ENCODE measurements around the gene ZNF526. TPM values are rescaled to one million over a fixed set of nuclear protein-coding genes. Genes with fewer than 3 reads are reported as not detected.
A peak's percentile ranks its signal among the peaks of the same experiment; 100 is the strongest.

ZNF526 gene, protein sequence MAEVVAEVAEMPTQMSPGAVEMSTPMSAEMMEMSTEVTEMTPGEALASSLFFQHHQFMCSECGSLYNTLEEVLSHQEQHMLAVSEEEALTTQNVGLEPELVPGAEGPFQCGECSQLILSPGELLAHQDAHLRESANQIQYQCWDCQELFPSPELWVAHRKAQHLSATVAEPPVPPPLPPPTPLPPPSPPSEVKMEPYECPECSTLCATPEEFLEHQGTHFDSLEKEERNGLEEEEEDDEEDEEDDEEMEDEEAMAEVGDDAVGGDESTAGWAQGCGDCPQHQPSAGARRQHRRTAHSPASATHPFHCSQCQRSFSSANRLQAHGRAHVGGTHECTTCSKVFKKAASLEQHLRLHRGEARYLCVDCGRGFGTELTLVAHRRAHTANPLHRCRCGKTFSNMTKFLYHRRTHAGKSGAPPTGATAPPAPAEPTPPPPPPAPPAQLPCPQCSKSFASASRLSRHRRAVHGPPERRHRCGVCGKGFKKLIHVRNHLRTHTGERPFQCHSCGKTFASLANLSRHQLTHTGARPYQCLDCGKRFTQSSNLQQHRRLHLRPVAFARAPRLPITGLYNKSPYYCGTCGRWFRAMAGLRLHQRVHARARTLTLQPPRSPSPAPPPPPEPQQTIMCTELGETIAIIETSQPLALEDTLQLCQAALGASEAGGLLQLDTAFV
- total RNA-seq (19.0 and 21.3 TPM in 2 replicates), polyA plus RNA-seq (2.9 and 4.9 TPM in 2 replicates), polyA minus RNA-seq (11.3 and 13.8 TPM in 2 replicates)
- 5.2 TPM for total RNA-seq (2013)

DNA sequence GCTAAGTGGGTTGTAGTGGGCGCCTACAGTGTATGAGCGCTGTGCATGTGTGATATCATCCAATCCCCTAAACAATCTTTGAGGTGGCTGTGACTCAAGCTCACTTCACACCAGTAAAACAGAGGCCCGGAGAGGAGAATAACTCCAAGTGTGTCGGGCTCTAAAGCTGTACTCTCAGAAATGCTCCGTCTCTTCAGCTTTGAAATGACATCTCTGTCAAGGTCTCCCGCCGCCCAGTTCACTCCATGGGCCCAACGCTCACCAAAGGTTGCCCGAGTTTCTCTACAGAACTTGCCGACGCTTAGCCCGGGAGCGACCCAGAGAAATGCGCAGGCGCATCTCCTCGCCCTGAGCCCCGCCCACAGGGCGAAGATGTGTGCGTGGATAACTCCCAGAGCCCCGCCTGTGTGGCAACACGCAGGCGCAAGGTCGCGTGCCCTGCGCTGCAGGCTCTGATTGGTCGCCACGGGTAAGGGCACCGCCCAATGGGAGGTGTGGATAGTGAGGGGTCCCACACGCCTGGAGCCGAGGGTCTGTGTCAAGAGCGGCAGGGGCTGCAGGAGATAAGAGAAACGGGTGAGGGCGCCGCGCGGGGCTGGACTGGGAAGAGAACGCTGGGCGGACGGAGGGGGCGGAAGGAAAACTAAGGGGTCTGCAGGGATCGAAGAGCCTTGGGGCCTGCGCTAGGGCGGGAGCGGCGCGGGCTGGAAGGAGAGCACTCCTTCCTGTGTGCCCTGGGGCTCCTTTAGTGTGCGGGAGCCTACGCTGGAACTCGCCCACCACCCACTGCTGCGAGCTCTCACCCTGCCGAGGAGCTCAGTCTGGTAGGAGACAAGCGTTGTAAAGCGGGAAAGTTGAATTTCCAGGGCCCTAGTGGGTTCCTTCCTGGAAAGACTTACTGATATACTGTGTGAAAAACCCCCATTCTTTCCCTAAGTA is at the start of gene ZNF526:
ZNF526 (plus strand) TSS at position 501 of the 939 bp plus-strand sequence. CDS start 4,092 bp downstream, outside the sequence.
- TF ChIP-seq, protein P1, sequence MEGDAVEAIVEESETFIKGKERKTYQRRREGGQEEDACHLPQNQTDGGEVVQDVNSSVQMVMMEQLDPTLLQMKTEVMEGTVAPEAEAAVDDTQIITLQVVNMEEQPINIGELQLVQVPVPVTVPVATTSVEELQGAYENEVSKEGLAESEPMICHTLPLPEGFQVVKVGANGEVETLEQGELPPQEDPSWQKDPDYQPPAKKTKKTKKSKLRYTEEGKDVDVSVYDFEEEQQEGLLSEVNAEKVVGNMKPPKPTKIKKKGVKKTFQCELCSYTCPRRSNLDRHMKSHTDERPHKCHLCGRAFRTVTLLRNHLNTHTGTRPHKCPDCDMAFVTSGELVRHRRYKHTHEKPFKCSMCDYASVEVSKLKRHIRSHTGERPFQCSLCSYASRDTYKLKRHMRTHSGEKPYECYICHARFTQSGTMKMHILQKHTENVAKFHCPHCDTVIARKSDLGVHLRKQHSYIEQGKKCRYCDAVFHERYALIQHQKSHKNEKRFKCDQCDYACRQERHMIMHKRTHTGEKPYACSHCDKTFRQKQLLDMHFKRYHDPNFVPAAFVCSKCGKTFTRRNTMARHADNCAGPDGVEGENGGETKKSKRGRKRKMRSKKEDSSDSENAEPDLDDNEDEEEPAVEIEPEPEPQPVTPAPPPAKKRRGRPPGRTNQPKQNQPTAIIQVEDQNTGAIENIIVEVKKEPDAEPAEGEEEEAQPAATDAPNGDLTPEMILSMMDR (IDR thresholded peaks at IDR 0.05) = no peak
- TF ChIP-seq EZH2 (IDR thresholded peaks at IDR 0.05; ENCODE audit: borderline replicate concordance, insufficient read depth, low read depth, low read length, poor library complexity, severe bottlenecking) = no peak
- peak within 1 kb of the TSS; percentile 66 to 88 for H3K27ac ChIP-seq (ENCODE audit: low read length in 2 of 2)
- DNase-seq (peak; percentile 97), ATAC-seq (ENCODE audit: low read depth) (peak; percentile 82)
- no peaks in the 10 kb centered on the region for H3K27me3 Mint-ChIP-seq
- H2AFZ ChIP-seq (ENCODE audit: insufficient read depth, low read depth, low read length, poor library complexity, severe bottlenecking) = peak within 1 kb of the TSS; percentile 91
- POLR2A ChIA-PET = interaction anchor here (1.2 to 2.3 kb wide), 3 partner anchors 22 to 87 kb away, joined by 3 to 13 read pairs (median 7); partner anchors contain the start of genes GSK3A and POU2F2
- intact Hi-C loops (cut with micrococcal nuclease) = loop anchor here (1.0 kb wide), 6 partner anchors 22 to 144 kb away; partner anchors contain the start of genes CIC, GSK3A, PAFAH1B3 and PRR19
- peaks cover 84% of the 10 kb centered on the region for H3K79me2 ChIP-seq (ENCODE audit: control insufficient read depth, insufficient read depth, low read length)
- H3K9me3 Mint-ChIP-seq (ENCODE audit: insufficient read depth) = no peaks in the 10 kb centered on the region
- H3K27ac Mint-ChIP-seq = peak within 1 kb of the TSS; percentile 92
- H3K4me3 ChIP-seq (ENCODE audit: control extremely low read depth in 1 of 5, extremely low read depth in 1 of 5, insufficient read depth in 1 of 5, low read depth in 2 of 5, low read length in 4 of 5) = peak within 1 kb of the TSS; percentile 72 to 96 (median 85)
- peak within 1 kb of the TSS; percentile 88 for H3K4me2 ChIP-seq (replicated peaks; ENCODE audit: low read depth, low read length, poor library complexity, severe bottlenecking)
- no peaks in the 10 kb centered on the region for H3K9me3 ChIP-seq (ENCODE audit: control extremely low read depth in 1 of 3, control insufficient read depth in 2 of 3, insufficient read depth in 1 of 3, low read length in 2 of 3)
- CTCF ChIA-PET = interaction anchor here (0.7 to 3.1 kb wide), 8 partner anchors 13 to 112 kb away, joined by 3 to 12 read pairs (median 3); partner anchors contain the start of genes GSK3A and POU2F2
- peak within 1 kb of the TSS; percentile 96 for H3K4me3 Mint-ChIP-seq
- no peaks in the 10 kb centered on the region for H3K27me3 ChIP-seq (replicated peaks in 1 of 4; ENCODE audit: control extremely low read depth in 1 of 4, control insufficient read depth in 3 of 4, insufficient read depth in 4 of 4, low read length in 3 of 4)
- H3K9ac ChIP-seq (ENCODE audit: low read length) = peak within 1 kb of the TSS; percentile 84
- peaks cover 59% of the 10 kb centered on the region for H3K4me1 Mint-ChIP-seq
- peaks cover 49% of the 10 kb centered on the region for H4K20me1 ChIP-seq (ENCODE audit: control insufficient read depth, insufficient read depth, low read length, poor library complexity, severe bottlenecking)
- peaks cover 41 to 51% of the 10 kb centered on the region in 2 donors for H3K4me1 ChIP-seq (ENCODE audit: control insufficient read depth in 2 of 2, insufficient read depth in 2 of 2, low read length in 2 of 2)
- H3K36me3 ChIP-seq (replicated peaks in 1 of 2; ENCODE audit: control extremely low read depth in 1 of 2, control insufficient read depth in 1 of 2, extremely low read depth in 1 of 2, insufficient read depth in 2 of 2, low read length in 1 of 2) = peaks cover 3 to 20% of the 10 kb centered on the region in 2 experiments
- WGBS (ENCODE audit: insufficient coverage) = 1% methylated on average over 48 of the region's 53 CpGs

Data from B cell (primary cell).